Lower leg skin (tissue), 4 donors: Measurements from ENCODE around the gene ITPA. TPM values are rescaled to one million over a fixed set of nuclear protein-coding genes. Genes with fewer than 3 reads are reported as not detected.

Experiments used
- DNase-seq, 2 donors: peaks; one replicate each; pipeline ENCODE4 v3.0.0-alpha.2; 2019; ENCODE audit warnings: low spot score in 2 of 2
- H3K4me3 ChIP-seq: fragments of 200-600 bp; sonication (generic); 2 replicates; pipeline ENCODE4 v1.5.1; 2017; ENCODE audit warnings: mild to moderate bottlenecking, low read depth; ENCODE audit not compliant: poor library complexity, severe bottlenecking
- POLR2A ChIP-seq, 2 donors: fragments of 450-650 bp; IDR thresholded peaks; one replicate each; pipeline ENCODE4 v1.6.1; 2016 to 2017; ENCODE audit warnings: antibody characterized with exemption in 2 of 2, mild to moderate bottlenecking in 1 of 2, moderate library complexity in 1 of 2
- WGBS, 2 donors: methylation state at CpG; one replicate each; pipeline ENCODE4 v1.1.5; 2018; 5-methylcytosine and 5-hydroxymethylcytosine counted together
- intact Hi-C: fragments of 100-400 bp; cut with DNase I; formaldehyde crosslinking; loops from one replicate; pipeline ENCODE4 v1.15.0; 2023; ENCODE audit warnings: low total_unique reads
- total RNA-seq, 4 donors: library from RNA; depleted of rRNA; stranded (reverse); fragments of >200 nt; gene quantifications; one replicate each; pipeline ENCODE4 v1.1.0, GENCODE V29; 2016
- TF ChIP-seq, protein P1 (sequence below), 3 donors: fragments of 450-650 bp; IDR thresholded peaks; one replicate each; pipeline ENCODE4 v1.5.1; 2016; ENCODE audit warnings: antibody characterized with exemption in 3 of 3, mild to moderate bottlenecking in 3 of 3, moderate library complexity in 2 of 3

ITPA gene
- total RNA-seq, 4 donors from 2014 or later = 39.3 to 55.8 (median 46.8) TPM

DNA sequence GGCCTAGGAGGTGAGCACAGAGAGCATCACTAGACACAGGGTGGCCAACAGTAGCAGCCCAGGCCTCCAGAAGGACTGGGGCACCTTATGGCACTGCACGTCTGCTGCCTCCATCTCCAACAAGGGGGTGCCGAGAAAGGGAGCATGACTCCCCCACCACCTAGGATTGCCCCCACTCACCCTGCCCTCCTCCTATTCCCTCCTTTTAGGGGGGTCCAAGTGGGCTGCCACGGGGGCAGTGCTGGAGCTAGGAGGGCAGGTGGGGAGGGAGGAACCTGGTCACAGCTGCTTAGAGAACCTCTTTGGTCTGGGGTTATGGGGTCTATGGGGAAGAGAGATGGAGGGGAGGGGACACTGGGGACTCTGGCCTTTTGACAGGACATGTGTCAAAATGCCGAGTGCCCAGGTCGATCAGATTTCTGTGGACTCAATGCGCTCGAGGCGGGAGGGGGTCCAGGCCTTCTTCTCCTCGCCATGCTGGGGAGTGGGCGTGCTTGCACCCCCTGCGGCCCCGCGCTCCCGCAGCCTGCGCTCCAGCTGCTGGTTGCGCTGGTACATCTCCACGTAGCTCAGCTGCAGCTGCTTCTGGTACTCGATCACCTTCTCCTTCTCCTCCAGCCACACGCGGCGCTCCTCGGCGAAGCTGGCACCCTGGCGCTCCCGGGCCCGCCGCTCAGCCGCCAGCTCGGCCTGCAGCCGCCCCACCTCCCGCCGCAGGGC is 45.1 kb upstream of the ITPA start:
- intact Hi-C loops = no loop called here
- WGBS, 2 donors = 89 to 93% methylated on average over 29 to 32 of the region's 32 CpGs

DNA sequence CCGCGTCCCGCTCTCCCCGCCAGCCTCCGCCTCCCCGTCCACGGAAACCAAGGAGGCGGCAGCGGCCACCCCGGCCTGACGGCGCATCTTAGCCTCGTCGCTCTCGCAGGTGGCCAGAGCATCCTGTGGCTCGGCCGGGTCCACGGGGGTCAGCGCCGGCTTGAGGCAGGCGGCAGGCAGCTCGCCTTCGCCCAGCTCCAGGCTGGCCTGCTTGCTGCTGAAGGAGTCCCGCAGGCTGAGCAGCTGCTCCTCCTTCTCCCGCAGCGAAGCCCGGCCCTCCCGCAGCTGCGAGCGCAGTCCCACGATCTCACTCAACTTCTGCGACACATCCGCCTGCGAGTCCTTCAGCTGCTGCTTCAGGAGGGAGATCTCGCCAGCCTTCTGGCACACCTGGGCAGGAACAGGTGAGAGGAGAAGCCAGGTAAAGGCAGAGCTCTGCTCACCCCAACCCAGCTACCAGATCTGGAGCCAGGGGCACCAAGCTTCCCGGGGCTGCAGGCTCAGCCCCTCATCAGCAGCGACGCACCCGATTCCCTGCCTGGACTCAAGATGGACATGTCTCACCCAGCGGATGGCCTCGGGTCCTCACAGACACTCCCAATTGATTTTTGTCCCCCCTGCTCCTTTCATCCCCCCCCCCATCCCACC is 44.4 kb upstream of the ITPA start:
- intact Hi-C loops = no loop called here
- WGBS, 2 donors = 80 to 90% methylated on average over 41 of the region's 41 CpGs
- TF ChIP-seq, protein P1, sequence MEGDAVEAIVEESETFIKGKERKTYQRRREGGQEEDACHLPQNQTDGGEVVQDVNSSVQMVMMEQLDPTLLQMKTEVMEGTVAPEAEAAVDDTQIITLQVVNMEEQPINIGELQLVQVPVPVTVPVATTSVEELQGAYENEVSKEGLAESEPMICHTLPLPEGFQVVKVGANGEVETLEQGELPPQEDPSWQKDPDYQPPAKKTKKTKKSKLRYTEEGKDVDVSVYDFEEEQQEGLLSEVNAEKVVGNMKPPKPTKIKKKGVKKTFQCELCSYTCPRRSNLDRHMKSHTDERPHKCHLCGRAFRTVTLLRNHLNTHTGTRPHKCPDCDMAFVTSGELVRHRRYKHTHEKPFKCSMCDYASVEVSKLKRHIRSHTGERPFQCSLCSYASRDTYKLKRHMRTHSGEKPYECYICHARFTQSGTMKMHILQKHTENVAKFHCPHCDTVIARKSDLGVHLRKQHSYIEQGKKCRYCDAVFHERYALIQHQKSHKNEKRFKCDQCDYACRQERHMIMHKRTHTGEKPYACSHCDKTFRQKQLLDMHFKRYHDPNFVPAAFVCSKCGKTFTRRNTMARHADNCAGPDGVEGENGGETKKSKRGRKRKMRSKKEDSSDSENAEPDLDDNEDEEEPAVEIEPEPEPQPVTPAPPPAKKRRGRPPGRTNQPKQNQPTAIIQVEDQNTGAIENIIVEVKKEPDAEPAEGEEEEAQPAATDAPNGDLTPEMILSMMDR (IDR thresholded peaks at IDR 0.05) = no peak
- no peak for TF ChIP-seq POLR2A (IDR thresholded peaks at IDR 0.05)
- H3K4me3 ChIP-seq = no peak overlapping the region
- DNase-seq = peak in 1 of 2 donors; percentile 82

More for the DNA sequence above, 45.1 kb upstream of the ITPA start:
- DNase-seq = peak in 1 of 2 donors; percentile 77
- no peak for TF ChIP-seq POLR2A (IDR thresholded peaks at IDR 0.05)
- TF ChIP-seq, protein P1 (IDR thresholded peaks at IDR 0.05) = no peak
- no peak overlapping the region for H3K4me3 ChIP-seq

DNA sequence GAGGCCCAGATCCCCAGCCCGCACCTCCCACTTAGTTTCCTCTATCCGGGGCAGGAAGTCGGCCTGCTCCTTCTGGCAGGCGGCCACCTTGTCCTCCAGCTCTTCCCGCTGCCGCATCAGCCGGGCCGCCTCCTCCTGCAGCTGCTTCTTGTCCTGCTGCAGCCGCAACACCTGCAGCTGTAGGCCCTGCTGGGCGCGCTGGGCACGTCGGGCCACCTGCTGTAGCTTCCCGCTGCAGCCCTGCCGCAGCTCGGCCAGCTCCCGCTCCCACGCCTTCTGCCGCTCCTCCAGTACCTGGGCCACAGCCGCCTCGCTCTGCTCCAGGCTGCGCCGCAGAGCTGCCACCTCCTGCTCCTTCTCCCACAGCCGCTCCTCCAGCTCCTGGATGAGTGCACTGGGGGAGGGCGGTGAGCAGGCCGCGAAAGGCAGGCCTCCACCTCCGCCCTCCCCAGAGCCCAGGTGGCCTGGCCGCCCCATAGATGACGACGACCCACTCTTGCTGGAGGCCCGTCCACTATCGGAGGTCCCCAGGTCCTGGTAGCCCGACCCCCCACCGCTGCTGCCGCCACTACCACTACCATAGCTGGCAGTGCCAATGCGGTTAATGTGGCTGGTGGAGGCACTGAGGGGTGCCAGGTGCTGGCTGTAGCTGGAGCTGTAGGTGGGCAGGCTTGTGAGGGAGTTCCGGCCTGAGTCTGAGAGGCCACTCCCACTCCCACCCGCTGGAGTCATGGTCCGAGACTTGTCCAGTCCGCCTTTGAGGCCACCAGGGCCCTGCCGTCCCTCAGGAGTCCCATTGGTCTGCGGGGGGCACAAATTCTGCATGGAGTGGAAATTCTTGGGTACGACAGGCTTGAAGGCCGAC is 43.6 kb upstream of the ITPA start:
- intact Hi-C loops = no loop called here
- no peak for TF ChIP-seq POLR2A (IDR thresholded peaks at IDR 0.05)
- TF ChIP-seq, protein P1 (IDR thresholded peaks at IDR 0.05) = no peak
- 67 to 70% methylated on average over 29 to 39 of the region's 45 CpGs for WGBS, 2 donors
- peak in 1 of 2 donors; percentile 87 for DNase-seq
- H3K4me3 ChIP-seq = no peak overlapping the region

DNA sequence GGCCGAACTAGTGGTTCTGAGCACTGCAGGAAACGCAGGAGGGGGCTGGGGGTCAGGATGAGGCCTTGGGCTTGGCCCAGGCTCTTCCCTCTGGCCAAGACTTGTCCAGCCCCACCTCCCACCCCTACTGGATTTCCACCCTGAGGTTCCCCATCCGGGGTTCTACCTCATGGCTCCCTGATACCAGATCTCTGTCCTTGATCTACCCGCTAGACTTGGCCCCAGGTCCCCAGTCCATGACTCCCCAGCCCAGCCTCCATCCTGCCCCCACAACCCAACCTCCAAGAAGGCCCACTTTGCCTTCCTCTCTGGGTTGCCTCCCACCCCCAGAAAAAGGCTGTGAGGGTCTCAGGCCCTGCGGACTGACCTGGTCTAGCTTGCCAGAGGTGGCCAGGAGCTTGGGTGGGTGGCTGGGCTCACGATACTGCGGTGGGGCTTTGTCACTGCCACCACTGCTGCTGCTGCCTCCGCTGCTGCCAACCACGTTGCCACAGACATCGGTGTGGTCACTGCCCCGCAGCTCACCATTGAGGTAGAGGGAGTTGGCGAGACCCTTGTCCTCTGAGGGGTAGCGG is 42.9 kb upstream of the ITPA start:
- intact Hi-C loops = no loop called here
- peak in 1 of 2 donors; percentile 79 for DNase-seq
- WGBS, 2 donors = 86 to 88% methylated on average over 11 of the region's 13 CpGs
- H3K4me3 ChIP-seq = no peak overlapping the region
- TF ChIP-seq POLR2A (IDR thresholded peaks at IDR 0.05) = no peak
- TF ChIP-seq, protein P1 (IDR thresholded peaks at IDR 0.05) = no peak

DNA sequence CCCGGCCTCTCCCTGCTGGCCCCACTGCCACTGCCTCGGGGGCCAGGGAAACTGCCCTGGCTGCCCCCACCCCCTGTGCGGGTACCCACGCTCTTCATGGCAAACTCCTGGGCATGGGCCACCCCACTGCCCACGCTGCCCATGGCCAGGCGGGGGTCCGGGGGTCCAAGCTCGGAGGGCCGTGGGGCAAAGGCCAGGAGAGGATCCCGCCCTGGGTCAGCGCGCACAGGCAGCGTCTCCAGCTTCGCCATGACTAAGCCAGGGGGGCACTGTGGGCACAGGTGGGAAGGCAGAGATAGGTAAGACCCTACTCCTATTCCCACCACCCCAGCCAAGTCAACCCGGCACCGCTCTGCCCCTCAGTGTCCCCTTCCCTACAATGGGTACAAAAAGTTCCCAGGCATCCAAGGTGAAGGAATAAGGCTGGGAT is 42.4 kb upstream of the ITPA start:
- intact Hi-C loops = no loop called here
- TF ChIP-seq POLR2A (IDR thresholded peaks at IDR 0.05) = no peak
- TF ChIP-seq, protein P1 (IDR thresholded peaks at IDR 0.05) = no peak

More for the DNA sequence above, 42.4 kb upstream of the ITPA start:
- DNase-seq = peak in 1 of 2 donors; percentile 65
- no peak overlapping the region for H3K4me3 ChIP-seq
- WGBS, 2 donors = 97% methylated on average over 13 to 15 of the region's 16 CpGs
